Fibroblast of lung (primary cell): ENCODE results near the gene PURA. TPM values are rescaled to one million over a fixed set of nuclear protein-coding genes. Genes with fewer than 3 reads are reported as not detected.

Experiments used
- polyA plus RNA-seq, 2 donors: library from polyadenylated mRNA; depleted of rRNA in 1 of 2; stranded (reverse) in 1 of 2; unstranded in 1 of 2; fragments of >200 nt; gene quantifications; 2 replicates each; pipeline ENCODE4 v1.2.1, GENCODE V29; 2011 to 2012; ENCODE audit warnings: missing spikeins in 1 of 2
- total RNA-seq: library from RNA; depleted of rRNA; stranded (reverse); fragments of >200 nt; gene quantifications from 2 replicates; pipeline ENCODE4 v1.2.1, GENCODE V29; 2014

PURA gene
- total and polyA plus RNA-seq, 2 donors (not counting 1 experiment from before 2014, with no cell fraction given) = 8.0 to 20.0 TPM

Other genes with a start within 250 kb of the PURA start
- 0.51 and 1.3 TPM in 2 replicates for gene NRG2, start 70.8 kb upstream of the PURA start, total RNA-seq
- 0.28 and 0.36 TPM in 2 replicates for gene NRG2, start 70.8 kb upstream of the PURA start, polyA plus RNA-seq
- 11.7 and 13.4 TPM in 2 replicates for gene IGIP, start 11.8 kb downstream of the PURA start, total RNA-seq
- gene IGIP, start 11.8 kb downstream of the PURA start, polyA plus RNA-seq = 1.5 and 3.8 TPM in 2 replicates
- gene CYSTM1, start 61.1 kb downstream of the PURA start, total RNA-seq = 18.7 and 24.3 TPM in 2 replicates
- 35.8 and 38.4 TPM in 2 replicates for gene CYSTM1, start 61.1 kb downstream of the PURA start, polyA plus RNA-seq
- 34.4 and 35.5 TPM in 2 replicates for gene PFDN1, start 189.0 kb downstream of the PURA start, total RNA-seq
- gene PFDN1, start 189.0 kb downstream of the PURA start, polyA plus RNA-seq = 125 and 140 TPM in 2 replicates
- 1.8 TPM in 2 replicates for gene HBEGF, start 232.5 kb downstream of the PURA start, total RNA-seq
- gene HBEGF, start 232.5 kb downstream of the PURA start, polyA plus RNA-seq = 8.7 and 10.3 TPM in 2 replicates
- not detected in 2 replicates for gene SLC4A9, start 246.1 kb downstream of the PURA start, total RNA-seq
- gene SLC4A9, start 246.1 kb downstream of the PURA start, polyA plus RNA-seq = not detected in 2 replicates